Small intestine (tissue), 7 donors: ENCODE data around the gene RER1. TPM values are rescaled to one million over a fixed set of nuclear protein-coding genes. Genes with fewer than 3 reads are reported as not detected.

ENCODE experiments used
- DNase-seq, 2 donors: peaks; one replicate each; pipeline versions ENCODE4 v3.0.0 to v3.0.0-alpha.2; 2013
- FAIRE-seq: peaks from 2 replicates; lab custom pipeline; 2012; peaks lifted over from hg19 to GRCh38; lab: Jason Lieb, UNC
- H3K27ac ChIP-seq, 3 donors: one replicate each; pipeline ENCODE4 v1.5.1; 2013; ENCODE audit warnings: low read length in 2 of 3, mild to moderate bottlenecking in 2 of 3, control low read depth in 1 of 3, inconsistent platforms in 1 of 3, low read depth in 1 of 3, moderate library complexity in 1 of 3
- H3K27me3 ChIP-seq, 3 donors: one replicate each; pipeline ENCODE4 v1.6.1; 2013; ENCODE audit warnings: low read length in 3 of 3, inconsistent platforms in 1 of 3; ENCODE audit not compliant: control insufficient read depth in 3 of 3, insufficient read depth in 3 of 3
- H3K36me3 ChIP-seq, 3 donors: one replicate each; pipeline ENCODE4 v1.6.1; 2013; ENCODE audit warnings: low read length in 3 of 3, inconsistent platforms in 1 of 3, low read depth in 1 of 3, mild to moderate bottlenecking in 1 of 3, moderate library complexity in 1 of 3; ENCODE audit not compliant: control insufficient read depth in 3 of 3, insufficient read depth in 2 of 3
- H3K4me1 ChIP-seq, 3 donors: one replicate each; pipeline ENCODE4 v1.6.1; 2013; ENCODE audit warnings: low read length in 2 of 3, inconsistent platforms in 1 of 3, low read depth in 1 of 3, mild to moderate bottlenecking in 1 of 3, moderate library complexity in 1 of 3; ENCODE audit not compliant: control insufficient read depth in 3 of 3, insufficient read depth in 2 of 3
- H3K4me3 ChIP-seq, 3 donors: one replicate each; pipeline ENCODE4 v1.5.1; 2013; ENCODE audit warnings: low read length in 3 of 3, control low read depth in 1 of 3, inconsistent platforms in 1 of 3, low read depth in 1 of 3, mild to moderate bottlenecking in 1 of 3, moderate library complexity in 1 of 3
- H3K9me3 ChIP-seq, 2 donors: one replicate each; pipeline ENCODE4 v1.6.1; 2013; ENCODE audit warnings: low read depth in 1 of 2, low read length in 1 of 2; ENCODE audit not compliant: control insufficient read depth in 2 of 2, insufficient read depth in 1 of 2
- WGBS, 3 donors: extraction: QIAGEN DNeasy Blood & Tissue Kit; methylation state at CpG; one replicate each; pipeline ENCODE4 v1.1.7; 2013; 5-methylcytosine and 5-hydroxymethylcytosine counted together
- polyA plus RNA-seq, 4 donors: library from polyadenylated mRNA; stranded (reverse) in 3 of 4; unstranded in 1 of 4; fragments of 200-250 nt in 3 of 4; fragments of 120-200 nt in 1 of 4; gene quantifications; one replicate each; pipeline versions ENCODE4 v1.2.1 to v1.2.3, GENCODE V29; 2013
- donor health status: healthy with polysubstance abuse.
- donor health status: control.
- donor health status: control.
- donor health status: Bipolar disorder and iron deficiency.
- donor health status: healthy.

Gene RER1
- polyA plus RNA-seq, 4 donors: 70.0 to 140 (median 88.7) TPM

DNA sequence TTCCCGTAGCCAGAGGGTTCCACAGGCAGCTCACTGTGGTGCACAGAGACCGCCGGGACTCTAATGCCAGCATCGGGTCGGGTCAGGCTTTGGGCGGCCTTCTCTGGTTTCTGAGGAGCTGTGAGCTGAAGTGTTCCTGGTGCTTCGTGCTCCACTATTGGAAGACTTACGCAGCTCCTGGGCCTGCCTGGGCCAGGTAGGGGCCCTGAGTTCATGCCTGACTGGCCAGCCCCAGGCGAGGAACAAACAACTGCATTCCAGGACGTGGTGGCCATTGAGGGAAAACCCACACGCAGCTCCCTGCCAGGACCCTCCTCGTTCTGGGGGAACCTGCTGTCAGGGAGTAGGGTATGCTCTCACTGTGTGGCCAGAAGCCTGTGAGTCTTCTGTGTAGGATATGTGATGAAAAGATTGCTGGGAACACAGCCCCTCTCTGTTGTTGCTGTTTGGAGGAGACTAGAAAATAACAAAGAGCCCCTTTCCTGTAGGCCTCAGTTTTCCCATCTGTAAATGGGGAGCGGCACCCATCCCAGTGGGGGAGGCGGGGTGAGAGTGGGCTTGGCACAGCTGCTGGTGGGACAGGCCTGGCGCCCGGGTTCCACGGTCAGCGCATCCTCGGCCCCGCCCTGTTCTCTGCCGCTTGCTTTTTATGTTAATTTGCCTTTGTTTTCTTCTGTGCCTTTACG lies 8.4 kb downstream of the RER1 start:
- H3K9me3 ChIP-seq: no peaks in the 10 kb centered on the region
- peaks cover 28 to 93% (median 40%) of the 10 kb centered on the region in 3 donors for H3K36me3 ChIP-seq
- no peak for FAIRE-seq
- no peak overlapping the region for H3K27ac ChIP-seq
- H3K4me3 ChIP-seq: no peak overlapping the region
- no peaks in the 10 kb centered on the region for H3K27me3 ChIP-seq
- no peak for DNase-seq
- peaks cover 0 to under 1% (median 0%) of the 10 kb centered on the region in 3 donors for H3K4me1 ChIP-seq
- WGBS, 3 donors: 88 to 90% (median 89%) methylated on average over 22 of the region's 22 CpGs

DNA sequence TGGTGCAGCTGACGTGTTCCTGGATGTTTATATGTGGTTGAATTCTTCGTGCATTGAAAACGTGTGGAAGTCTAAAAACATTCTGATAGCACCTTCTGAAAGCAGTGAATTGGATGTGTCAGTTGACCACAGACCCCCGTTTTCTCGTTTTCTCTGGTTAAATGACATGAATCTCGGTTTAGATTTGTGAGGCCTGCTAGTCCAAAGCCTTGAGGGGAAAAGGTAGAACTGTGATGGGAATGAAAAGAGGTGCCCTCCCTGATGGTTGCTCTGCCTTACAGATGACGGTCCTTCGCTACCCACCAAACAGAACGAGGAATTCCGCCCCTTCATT lies 8.9 kb downstream of the RER1 start:
- WGBS, 3 donors: 82 to 88% (median 82%) methylated on average over 10 of the region's 10 CpGs
- no peak for FAIRE-seq
- no peak overlapping the region for H3K27ac ChIP-seq

DNA sequence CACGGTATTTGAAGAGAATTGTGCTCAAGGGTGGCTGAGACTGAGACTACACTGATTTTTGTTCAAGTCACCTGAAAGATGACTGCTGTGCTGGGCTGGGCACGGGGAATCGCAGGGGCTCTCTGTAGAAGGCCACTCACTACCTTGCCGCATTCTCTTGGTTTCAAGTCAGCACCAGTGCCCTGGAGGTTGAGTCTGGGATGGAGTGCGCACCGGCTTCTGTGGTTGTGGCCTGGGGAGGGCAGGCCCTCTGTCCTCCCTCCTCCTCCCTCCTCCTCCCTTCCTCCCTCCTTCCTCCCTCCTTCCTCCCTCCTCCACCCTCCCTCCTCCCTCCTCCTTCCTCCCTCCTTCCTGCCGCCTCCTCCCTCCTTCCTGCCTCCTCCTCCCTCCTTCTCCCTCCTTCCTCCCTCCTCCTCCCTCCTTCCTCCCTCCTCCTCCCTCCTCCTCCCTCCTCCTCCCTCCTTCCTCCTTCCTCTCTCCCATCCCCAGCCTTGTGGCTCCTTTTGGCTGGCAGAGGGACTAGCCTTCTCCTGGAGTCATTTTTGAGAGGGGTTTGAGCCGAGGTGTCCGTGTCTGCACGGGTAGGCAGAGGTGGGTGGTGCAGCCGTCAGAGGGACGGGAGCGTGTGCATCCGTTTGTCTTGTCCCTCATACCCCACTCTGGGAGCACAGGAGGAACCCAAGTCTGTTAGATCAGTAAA lies 9.5 kb downstream of the RER1 start:
- 83 to 88% (median 84%) methylated on average over 14 of the region's 14 CpGs for WGBS, 3 donors
- DNase-seq: no peak
- no peak overlapping the region for H3K27ac ChIP-seq
- FAIRE-seq: no peak
- no peak overlapping the region for H3K4me3 ChIP-seq
- H3K36me3 ChIP-seq: peaks cover 33 to 94% (median 38%) of the 10 kb centered on the region in 3 donors
- no peaks in the 10 kb centered on the region for H3K4me1 ChIP-seq
- no peaks in the 10 kb centered on the region for H3K27me3 ChIP-seq
- H3K9me3 ChIP-seq: no peaks in the 10 kb centered on the region

More for the DNA sequence above, 8.9 kb downstream of the RER1 start:
- Histone ChIP-seq H3K9me3 (no peaks in the 10 kb centered on the region), H3K4me3 (no peak overlapping the region), H3K27me3 (no peaks in the 10 kb centered on the region), H3K4me1 (no peaks in the 10 kb centered on the region), H3K36me3 (peaks cover 28 to 94% (median 42%) of the 10 kb centered on the region in 3 donors)
- DNase-seq: no peak

DNA sequence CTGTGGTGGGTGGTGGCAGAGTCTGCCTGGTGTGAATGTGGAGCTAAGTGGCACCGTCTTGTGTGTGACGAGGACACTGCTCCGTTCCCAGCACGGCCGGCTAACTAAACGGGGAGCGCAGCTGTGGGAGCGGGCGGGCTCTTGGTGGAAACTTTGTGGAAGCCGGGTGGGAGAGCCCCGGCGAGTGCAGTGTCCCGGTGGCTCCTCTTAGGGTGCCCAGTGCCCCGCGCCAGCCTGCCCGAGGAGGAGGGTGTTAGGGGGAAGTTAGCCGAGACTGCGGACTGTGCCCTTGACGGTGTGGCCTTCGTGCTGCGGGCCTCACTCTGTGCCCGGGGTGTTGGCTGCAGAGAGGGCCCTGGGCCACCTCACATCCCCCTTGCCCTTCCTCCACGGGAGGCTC lies 10.8 kb downstream of the RER1 start:
- WGBS, 3 donors: 90 to 93% (median 92%) methylated on average over 22 to 23 of the region's 23 CpGs
- no peak for DNase-seq
- Histone ChIP-seq H3K27ac (no peak overlapping the region), H3K4me1 (no peaks in the 10 kb centered on the region), H3K36me3 (peaks cover 32 to 95% (median 33%) of the 10 kb centered on the region in 3 donors), H3K9me3 (no peaks in the 10 kb centered on the region), H3K4me3 (no peak overlapping the region), H3K27me3 (no peaks in the 10 kb centered on the region)
- FAIRE-seq: no peak

DNA sequence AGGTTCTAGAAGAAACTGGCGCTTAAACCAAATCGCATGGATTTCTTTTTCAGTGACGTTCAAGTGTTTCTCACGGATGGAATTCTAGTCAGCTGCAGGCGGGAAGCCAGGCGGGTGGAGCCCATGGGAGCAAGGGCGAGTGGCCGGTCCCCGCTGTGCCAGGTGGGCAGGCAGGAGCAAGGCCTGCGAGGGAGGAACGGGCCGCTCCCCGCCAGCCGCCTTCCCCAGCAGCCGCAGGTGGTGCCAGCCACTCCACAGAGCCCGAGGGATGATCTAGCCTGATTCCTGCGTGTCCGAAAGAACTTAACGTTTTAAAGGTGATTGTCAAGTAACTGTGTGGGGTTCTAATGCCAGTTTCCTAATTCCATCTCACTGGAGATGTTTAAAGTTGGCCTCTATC lies 11.6 kb downstream of the RER1 start:
- 87% methylated on average over 19 of the region's 19 CpGs for WGBS, 3 donors
- H3K4me3 ChIP-seq: no peak overlapping the region

DNA sequence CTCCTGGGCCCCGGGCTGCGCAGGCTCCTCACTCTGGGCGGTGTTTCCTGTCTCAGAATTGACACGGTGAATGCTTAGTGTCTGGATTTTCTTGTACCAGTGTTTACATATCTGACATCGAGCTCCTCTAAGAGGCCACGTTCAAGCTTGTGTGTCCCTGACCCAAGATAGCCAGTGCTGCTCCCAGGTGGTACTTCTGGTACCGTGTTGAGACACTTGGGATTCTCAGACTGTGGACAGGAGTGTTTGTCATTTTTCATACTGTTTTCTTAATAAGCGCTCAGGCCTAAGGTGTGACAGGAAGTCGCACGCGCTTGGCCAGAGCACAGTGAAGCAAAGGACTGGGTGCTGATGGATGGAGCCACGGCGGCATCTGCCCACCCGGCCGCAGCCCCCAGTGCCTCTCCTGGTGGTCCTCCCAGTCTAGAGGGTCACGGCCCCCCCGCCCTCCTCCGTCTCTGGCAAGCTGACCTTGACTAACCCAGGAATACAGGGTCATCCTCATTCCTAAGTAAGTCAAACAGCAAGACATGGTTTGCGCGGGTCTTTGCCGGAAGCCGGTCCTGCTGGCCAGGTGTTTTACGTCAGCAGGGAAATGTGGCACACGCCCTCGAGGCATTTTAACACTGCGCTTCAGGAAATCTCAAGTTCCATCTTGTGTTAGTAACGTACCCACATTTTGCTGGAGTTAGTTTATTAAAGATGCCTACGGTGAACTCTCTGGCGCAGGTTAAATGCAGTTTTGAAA lies 12.7 kb downstream of the RER1 start:
- Histone ChIP-seq H3K36me3 (peaks cover 23 to 95% (median 29%) of the 10 kb centered on the region in 3 donors), H3K4me1 (no peaks in the 10 kb centered on the region), H3K9me3 (no peaks in the 10 kb centered on the region), H3K27me3 (no peaks in the 10 kb centered on the region), H3K27ac (no peak overlapping the region), H3K4me3 (no peak overlapping the region)
- 81 to 88% (median 87%) methylated on average over 29 of the region's 29 CpGs for WGBS, 3 donors
- no peak for DNase-seq
- FAIRE-seq: no peak

More for the DNA sequence above, 11.6 kb downstream of the RER1 start:
- DNase-seq (no peak), FAIRE-seq (no peak)
- Histone ChIP-seq H3K9me3 (no peaks in the 10 kb centered on the region), H3K27me3 (no peaks in the 10 kb centered on the region), H3K4me1 (no peaks in the 10 kb centered on the region), H3K36me3 (peaks cover 27 to 95% (median 33%) of the 10 kb centered on the region in 3 donors), H3K27ac (no peak overlapping the region)

DNA sequence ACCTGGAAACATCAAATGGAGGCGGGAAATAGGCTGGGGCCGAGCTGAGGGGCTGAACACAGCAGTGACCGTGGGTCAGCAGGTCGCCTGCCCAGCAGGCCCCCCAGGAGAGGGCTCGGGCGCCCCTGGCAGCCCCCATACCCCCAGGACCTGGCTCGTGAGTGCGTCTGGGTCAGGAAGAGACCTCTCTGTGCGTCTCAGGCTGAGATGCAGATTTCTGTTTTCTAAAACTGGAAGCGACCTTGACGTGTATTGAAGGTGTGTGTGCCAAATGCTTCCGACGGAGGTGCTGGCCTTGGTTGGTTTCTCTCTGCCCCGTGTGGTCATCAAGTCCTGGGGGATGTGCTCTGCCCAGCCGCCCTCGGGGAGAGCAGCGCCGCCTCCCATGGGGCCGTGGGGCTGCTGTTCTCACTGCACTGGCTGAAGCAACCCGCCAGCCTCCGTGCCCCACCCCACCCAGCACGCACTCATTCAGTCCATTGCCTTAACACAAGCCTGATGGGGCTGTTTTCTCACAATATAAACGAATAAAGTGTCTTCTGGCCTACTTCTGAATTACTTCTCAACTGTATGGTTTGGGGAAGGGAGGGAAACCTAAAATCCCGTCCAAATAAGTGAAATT lies 13.4 kb downstream of the RER1 start:
- FAIRE-seq: no peak
- Histone ChIP-seq H3K4me3 (no peak overlapping the region), H3K4me1 (no peaks in the 10 kb centered on the region), H3K27ac (no peak overlapping the region), H3K36me3 (peaks cover 19 to 95% (median 29%) of the 10 kb centered on the region in 3 donors), H3K9me3 (no peaks in the 10 kb centered on the region), H3K27me3 (no peaks in the 10 kb centered on the region)
- 80 to 84% (median 84%) methylated on average over 24 of the region's 24 CpGs for WGBS, 3 donors
- no peak for DNase-seq
